ENCODE data around the gene GPRC5D.

GPRC5D gene

DNA sequence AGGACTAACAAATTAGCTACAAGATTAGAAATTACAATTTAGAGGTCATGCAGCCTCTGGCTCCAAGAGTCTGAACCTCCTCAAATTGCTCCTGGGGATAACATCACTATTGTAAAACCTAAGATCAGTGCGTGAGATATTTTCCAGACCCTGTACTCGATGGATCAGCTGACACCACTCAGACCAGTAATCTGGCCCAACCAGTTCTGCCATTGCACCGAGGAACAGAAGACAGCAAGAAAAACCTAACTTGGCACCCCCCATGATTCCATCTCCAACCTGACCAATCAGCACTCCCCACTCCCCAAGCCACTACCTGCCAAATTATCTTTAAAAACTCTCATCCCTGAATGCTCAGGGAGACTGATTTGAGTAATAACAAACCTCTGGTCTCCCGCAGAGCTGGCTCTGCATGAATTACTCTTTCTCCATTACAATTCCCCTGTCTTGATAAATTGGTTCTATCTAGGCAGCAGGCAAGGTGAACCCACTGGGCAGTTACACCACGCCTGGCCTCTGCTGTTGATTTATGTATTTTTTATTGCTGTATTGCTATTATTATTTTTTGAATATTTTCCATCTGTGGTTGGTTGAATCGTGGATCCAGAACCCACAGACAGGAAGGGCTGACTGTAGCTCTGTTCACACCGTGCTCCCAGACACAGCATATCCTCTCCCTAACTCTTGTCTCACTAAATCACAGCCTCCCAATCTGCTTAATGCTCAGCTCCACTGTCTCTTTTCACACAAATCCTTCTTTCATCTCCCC is 38.9 kb upstream of the GPRC5D start:
- TF ChIP-seq ZNF274 (IDR thresholded peaks at IDR 0.05; ENCODE audit: low read depth, low read length) = no peak
- no peak overlapping the region for H3K4me3 ChIP-seq (ENCODE audit: low read length)

DNA sequence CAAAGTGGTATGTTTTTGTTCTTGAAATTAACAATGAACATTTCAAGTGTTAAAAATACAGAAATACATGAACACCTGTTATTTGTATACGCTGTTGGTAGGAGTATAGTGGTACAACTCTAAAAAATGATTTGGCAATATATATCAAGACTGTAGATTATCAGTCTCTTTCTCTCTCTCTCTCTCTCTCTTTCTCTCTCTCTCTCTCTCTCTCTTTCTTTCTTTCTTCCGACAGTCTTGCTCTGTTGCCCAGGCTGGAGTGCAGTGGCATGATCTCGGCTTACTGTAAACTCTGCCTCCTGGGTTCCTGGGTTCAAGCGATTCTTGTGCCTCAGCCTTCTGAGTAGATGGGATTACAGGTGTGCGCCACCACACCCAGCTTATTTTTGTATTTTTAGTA is 35.5 kb upstream of the GPRC5D start:
- TF ChIP-seq ZNF274 (IDR thresholded peaks at IDR 0.05; ENCODE audit: low read depth, low read length) = no peak
- no peak overlapping the region for H3K4me3 ChIP-seq (ENCODE audit: low read length)

DNA sequence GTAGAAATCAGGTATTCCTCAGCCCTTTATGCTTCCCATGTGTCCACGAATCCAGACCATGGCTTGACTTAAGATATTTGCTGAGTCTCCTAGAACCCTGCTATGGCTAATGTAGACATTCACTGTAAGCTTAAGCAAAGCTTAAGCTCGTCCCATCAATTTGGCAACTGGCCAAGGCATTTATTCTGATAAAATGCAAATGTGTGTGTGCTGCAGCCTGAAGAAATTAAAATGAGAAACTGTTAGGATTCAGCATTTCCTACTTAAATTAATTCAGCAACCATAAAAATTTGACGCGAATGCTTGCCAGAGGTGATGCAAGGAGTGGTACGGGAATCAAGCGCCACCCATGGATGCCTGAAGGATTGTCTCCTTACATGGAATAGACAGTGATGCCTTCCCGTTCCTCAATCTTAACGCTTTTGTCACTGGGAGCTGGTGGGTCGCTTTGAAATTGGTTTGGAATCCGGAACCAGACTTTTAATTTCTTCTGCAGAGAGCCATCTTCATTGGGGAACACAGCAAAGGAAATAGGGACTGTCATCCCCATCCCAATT is 34.9 kb upstream of the GPRC5D start:
- TF ChIP-seq ZNF274 (IDR thresholded peaks at IDR 0.05; ENCODE audit: low read depth, low read length) = no peak
- H3K4me3 ChIP-seq (ENCODE audit: low read length) = no peak overlapping the region

DNA sequence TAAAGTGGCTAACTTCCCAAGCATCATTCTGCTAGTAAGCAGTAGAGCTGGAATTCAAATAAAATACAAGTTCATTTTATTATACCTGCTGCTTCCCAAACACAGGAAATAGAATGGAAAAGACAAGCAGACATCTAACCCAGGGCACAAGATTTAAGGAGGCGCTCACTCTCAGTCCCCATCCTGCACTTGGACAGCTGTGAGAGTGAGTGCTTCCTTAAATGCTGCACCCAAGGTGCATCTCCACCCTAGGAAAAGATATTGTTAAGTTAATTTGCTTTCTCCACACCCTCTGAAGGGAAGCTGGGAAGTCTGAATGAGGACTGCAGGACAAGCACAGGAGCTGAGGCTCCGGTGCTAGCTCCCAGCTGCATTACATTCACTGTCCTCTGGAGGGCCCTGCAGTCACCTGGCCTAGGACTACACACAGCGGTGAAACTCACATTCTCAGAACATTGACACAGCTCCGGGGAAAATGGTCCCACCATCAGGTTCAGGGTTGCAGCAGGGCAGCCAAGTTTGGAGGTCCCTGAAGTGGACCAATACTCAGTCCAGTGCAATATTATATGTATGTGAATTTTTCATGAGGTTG is 33.9 kb upstream of the GPRC5D start:
- H3K4me3 ChIP-seq (ENCODE audit: low read length) = no peak overlapping the region
- TF ChIP-seq ZNF274 (IDR thresholded peaks at IDR 0.05; ENCODE audit: low read depth, low read length) = no peak

DNA sequence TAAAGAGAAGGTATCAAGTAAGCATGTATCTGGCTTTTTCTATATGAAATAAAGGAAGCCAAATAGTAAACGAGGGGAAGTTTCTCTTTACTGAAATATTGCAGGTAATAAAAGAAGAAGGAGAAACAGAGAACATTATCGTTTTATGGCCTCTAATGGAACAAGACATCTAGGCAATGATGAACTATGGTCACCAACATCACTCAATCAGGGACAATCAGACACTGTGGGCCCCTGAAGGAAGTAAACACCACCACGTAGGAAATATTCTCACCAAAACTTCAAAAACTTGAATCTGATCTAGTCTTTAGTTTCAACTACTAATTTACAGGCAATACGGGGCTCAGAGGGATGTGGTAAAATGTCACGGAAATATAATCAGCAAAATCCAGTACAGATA is 32.2 kb upstream of the GPRC5D start:
- TF ChIP-seq ZNF274 (IDR thresholded peaks at IDR 0.05; ENCODE audit: low read depth, low read length) = no peak
- H3K4me3 ChIP-seq (ENCODE audit: low read length) = no peak overlapping the region

DNA sequence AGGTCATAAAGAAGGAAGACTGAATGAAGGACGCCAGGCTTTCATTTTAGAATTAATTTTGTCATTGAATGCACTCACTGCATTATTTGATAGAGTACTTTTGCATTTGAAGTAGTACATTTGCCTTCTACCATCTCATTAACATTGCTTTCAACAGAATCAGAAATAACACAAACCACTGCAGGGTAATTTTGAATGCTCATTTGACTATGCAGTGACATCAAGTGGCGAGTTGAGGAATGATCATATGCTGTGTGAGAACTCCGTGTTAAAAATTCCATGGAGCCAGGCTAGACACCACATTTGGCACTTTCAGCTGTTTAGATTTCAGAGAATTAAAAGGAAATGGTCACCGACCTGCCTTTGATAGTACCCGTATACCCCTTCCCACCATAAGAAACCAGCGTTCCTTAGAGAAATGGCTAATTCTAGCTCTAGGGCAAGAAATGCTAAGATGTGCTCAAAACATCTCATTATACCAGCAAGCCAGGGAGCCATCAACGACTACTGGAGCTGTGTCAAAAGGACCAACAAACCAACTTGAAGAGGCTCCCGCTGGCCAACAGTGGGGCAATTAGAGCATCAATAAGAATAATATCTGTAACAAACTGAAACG is 31.6 kb upstream of the GPRC5D start:
- no peak for TF ChIP-seq ZNF274 (IDR thresholded peaks at IDR 0.05; ENCODE audit: low read depth, low read length)

DNA sequence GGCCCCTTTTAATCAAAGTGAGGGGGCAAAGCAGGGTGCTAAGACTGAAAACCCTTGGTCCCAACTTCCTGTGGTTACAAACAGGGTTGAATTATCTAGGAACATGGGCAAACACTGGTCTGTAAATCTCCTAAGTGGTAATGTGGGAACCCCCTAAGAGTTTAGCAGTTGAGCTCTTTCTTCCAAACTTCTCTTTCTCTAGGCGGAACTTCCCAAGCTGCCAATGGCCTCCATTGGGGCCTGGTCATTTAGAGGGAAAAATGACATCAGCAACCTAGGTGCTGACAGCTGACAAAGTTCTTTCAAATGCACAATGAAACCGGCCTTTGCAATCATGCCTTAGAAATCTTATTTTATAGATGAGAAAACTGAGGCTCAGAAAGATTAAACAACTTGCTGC is 30.4 kb upstream of the GPRC5D start:
- no peak overlapping the region for H3K4me3 ChIP-seq (ENCODE audit: low read length)
- no peak for TF ChIP-seq ZNF274 (IDR thresholded peaks at IDR 0.05; ENCODE audit: low read depth, low read length)

More for the DNA sequence above, 31.6 kb upstream of the GPRC5D start:
- H3K4me3 ChIP-seq (ENCODE audit: low read length) = no peak overlapping the region

DNA sequence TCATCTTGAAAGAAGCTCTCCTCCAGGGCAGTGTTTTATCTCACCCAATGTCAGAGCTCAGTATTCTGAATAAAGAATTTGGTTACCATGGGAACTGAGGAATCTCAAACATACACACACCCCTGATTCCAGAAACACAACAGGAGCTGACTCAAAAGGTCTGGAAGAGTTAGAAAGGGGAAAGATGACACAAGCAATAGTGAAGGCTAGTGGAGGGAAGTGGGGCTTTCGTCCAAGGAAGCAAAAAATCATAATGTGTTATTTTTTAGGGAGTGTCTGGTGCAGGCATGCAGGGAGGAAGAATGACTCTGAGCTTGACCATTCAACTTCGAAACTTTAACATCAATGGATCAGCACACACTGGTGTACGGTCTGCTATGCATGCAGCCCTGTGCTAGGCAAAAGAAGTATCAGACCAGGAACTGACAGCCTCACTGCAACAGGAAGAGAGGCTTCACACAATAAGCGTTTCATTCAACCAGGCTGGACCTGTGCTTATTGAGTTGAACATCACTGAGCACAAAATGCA is 27.8 kb upstream of the GPRC5D start:
- TF ChIP-seq ZNF274 (IDR thresholded peaks at IDR 0.05; ENCODE audit: low read depth, low read length) = no peak
- H3K4me3 ChIP-seq (ENCODE audit: low read length) = no peak overlapping the region

DNA sequence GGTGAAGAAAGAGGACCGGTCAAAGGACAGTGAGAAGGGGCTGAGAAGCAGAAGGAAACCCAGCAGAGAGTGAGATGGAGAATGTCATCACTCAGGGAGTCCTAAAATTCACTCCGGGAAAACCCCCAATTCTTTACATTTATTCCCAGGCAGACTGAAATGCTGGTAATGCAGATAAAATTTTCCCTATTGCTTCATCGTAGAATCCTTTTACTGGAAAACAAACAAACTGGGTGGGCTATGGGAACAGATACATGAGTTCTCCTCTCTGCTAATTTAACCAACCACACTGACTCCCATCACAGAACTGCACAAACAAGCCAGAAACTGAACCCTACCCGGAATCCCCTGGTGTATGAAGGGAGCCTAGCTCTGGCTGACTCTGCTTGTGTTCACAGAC is 27.2 kb upstream of the GPRC5D start:
- no peak for TF ChIP-seq ZNF274 (IDR thresholded peaks at IDR 0.05; ENCODE audit: low read depth, low read length)
- no peak overlapping the region for H3K4me3 ChIP-seq (ENCODE audit: low read length)

DNA sequence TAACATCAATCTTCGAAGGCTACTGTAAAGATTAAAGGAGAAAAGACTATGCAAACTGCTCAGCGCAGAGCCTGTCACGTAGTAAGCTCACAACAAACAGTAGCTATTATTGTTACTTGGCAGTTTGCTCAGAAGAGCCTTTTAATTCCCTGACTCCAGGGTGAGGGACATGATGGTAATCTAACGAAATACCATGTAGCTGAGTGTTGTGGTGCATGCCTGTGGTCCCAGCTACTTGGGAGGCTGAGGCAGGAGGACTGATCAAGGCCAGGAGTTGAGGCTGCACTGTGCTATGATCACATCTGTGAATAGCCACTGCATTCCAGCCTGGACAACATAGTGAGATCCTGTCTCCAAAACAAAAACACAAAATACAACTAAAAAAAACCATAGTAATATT is 25.3 kb upstream of the GPRC5D start:
- H3K4me3 ChIP-seq (ENCODE audit: low read length) = no peak overlapping the region
- no peak for TF ChIP-seq ZNF274 (IDR thresholded peaks at IDR 0.05; ENCODE audit: low read depth, low read length)

DNA sequence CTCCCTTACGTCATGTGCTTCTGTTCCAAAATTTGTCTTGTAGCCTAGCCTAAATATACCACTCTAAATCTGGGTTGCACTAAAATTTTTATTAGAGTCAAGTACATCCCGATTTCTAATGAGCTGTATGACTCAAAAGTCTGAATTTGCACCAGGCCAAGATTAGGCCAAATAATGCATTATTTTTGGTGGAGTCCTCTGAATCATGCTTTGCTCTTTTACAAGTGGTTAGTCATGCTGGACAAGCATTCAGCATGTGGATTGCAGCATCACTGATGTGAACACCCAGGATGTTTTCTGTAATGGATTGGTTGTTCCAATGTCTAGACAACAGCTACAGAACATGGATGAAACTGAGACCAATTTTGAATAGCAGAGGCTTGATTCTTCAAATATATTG is 24.4 kb upstream of the GPRC5D start:
- H3K4me3 ChIP-seq (ENCODE audit: low read length) = no peak overlapping the region
- no peak for TF ChIP-seq ZNF274 (IDR thresholded peaks at IDR 0.05; ENCODE audit: low read depth, low read length)

DNA sequence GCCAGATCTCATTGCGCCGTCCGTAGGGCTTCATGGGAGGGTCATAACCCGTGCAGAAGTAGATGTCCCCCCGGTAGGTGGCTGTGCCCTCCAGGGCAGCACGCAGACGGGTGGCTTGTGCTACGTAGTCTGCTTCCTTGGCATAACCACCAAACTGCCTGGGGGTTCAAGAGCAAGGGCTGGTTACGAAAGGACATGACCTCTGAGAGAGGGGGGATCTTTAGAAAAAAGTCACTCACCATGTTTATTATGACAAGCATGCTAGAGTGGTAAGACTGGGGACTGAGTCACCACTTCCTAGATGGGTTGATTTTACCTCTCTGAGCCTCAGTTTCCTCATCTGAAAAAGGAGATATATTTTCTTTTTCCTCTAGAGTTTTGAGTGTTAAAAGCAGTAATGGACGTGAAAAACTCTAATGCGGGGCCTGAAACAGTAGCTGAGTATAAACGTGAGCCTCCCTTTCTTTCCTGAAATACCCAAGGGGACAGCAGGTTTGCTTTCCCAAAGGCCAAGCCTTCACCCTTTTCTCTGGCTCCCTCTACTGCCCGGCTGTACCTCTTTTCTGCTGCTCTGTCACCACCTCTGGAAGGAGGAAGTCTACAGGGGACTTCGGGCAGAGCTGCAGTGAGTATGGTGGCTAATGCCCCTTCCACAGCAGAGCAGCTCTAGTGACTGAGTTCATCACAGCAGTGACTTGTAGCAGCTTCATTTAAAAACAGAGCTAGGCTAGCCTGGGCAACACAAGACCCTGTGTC is 23.5 kb upstream of the GPRC5D start:
- no peak overlapping the region for H3K4me3 ChIP-seq (ENCODE audit: low read length)
- no peak for TF ChIP-seq ZNF274 (IDR thresholded peaks at IDR 0.05; ENCODE audit: low read depth, low read length)

DNA sequence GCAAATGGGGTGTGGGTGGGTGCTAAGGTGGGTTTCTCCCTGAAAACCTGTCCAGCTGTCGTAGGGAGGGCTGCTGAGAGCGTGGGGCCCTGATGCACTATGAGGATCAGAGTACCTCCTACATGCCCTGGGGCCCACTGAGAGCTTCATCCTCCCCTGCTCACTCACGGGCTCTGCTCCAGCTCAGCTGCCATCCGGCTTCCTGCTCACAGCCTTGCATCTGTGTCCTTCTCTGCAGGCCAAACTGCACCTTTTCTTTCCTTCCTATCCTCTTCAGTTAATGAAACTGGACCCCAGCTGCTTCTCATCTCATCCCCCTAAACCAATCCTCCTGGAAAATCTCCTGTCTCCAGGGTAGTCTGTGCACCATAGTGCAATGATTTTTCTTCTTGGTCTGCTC is 22.2 kb upstream of the GPRC5D start:
- TF ChIP-seq ZNF274 (IDR thresholded peaks at IDR 0.05; ENCODE audit: low read depth, low read length) = no peak
- H3K4me3 ChIP-seq (ENCODE audit: low read length) = no peak overlapping the region

DNA sequence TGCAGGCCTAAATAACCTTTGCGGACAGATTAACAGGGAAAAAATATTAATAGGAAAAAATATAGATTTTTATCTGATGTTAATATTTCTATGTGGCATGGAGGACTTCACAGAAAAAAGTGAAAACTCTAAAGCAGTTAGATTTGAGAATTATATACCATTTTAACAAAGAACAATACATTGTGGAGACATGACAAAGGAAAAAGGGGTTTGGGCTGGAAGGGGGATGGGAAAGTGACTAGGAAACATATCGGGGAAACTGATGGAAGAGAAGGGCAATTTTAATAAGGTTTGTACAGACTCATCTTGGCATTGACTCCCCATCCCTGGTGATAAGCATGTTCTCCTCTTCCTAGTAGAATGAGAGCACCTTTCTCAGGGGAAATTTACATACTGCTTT is 21.0 kb upstream of the GPRC5D start:
- no peak for TF ChIP-seq ZNF274 (IDR thresholded peaks at IDR 0.05; ENCODE audit: low read depth, low read length)
- H3K4me3 ChIP-seq (ENCODE audit: low read length) = no peak overlapping the region

All from GM08714 (cell line).